HEK293 (cell line): ENCODE data around the gene ZNF25.

ENCODE experiments used
- ATF2 ChIP-seq: fragments of 450-650 bp; formaldehyde crosslinking; IDR thresholded peaks from 2 replicates; pipeline ENCODE4 v1.5.1; 2016; ENCODE audit warnings: missing biosample characterization, missing genetic modification characterization, low read depth
- HOXC10 ChIP-seq: sonication (generic); formaldehyde crosslinking; IDR thresholded peaks from 2 replicates; pipeline ENCODE4 v1.8.1; 2023; ENCODE audit warnings: mild to moderate bottlenecking, missing genetic modification reagents
- KLF1 ChIP-seq: fragments of 450-650 bp; formaldehyde crosslinking; IDR thresholded peaks from 2 replicates; pipeline ENCODE4 v1.5.1; 2016; ENCODE audit warnings: missing biosample characterization, missing genetic modification characterization
- KLF16 ChIP-seq: fragments of 450-650 bp; formaldehyde crosslinking; IDR thresholded peaks from 2 replicates; pipeline ENCODE4 v1.5.1; 2017; ENCODE audit warnings: missing biosample characterization, missing genetic modification characterization
- MEIS1 ChIP-seq: sonication (generic); formaldehyde crosslinking; IDR thresholded peaks from 2 replicates; pipeline ENCODE4 v1.8.1; 2022; ENCODE audit warnings: missing genetic modification reagents, mild to moderate bottlenecking, borderline replicate concordance
- PATZ1 ChIP-seq: fragments of 450-650 bp; formaldehyde crosslinking; IDR thresholded peaks from 2 replicates; pipeline ENCODE4 v1.5.1; 2016; ENCODE audit warnings: missing biosample characterization, missing genetic modification characterization
- SCRT2 ChIP-seq: fragments of 450-650 bp; formaldehyde crosslinking; IDR thresholded peaks from 2 replicates; pipeline ENCODE4 v1.5.1; 2016; ENCODE audit warnings: missing biosample characterization, missing genetic modification characterization
- ZBTB1 ChIP-seq: fragments of 450-650 bp; formaldehyde crosslinking; IDR thresholded peaks from 2 replicates; pipeline ENCODE4 v1.5.1; 2016; ENCODE audit warnings: missing biosample characterization, missing genetic modification characterization
- ZBTB10 ChIP-seq: fragments of 450-650 bp; formaldehyde crosslinking; IDR thresholded peaks from 2 replicates; pipeline ENCODE4 v1.5.1; 2016; ENCODE audit warnings: missing biosample characterization, missing genetic modification characterization
- ZBTB49 ChIP-seq: fragments of 450-650 bp; formaldehyde crosslinking; IDR thresholded peaks from 2 replicates; pipeline ENCODE4 v1.5.1; 2016; ENCODE audit warnings: missing biosample characterization, missing genetic modification characterization, low read depth
- ZBTB6 ChIP-seq: fragments of 450-650 bp; formaldehyde crosslinking; IDR thresholded peaks from 2 replicates; pipeline ENCODE4 v1.5.1; 2017; ENCODE audit warnings: missing biosample characterization, missing genetic modification characterization
- ZFHX2 ChIP-seq: fragments of 450-650 bp; formaldehyde crosslinking; conservative IDR thresholded peaks from 2 replicates; pipeline ENCODE4 v1.5.1; 2016; ENCODE audit warnings: missing biosample characterization, missing genetic modification characterization
- ZFP41 ChIP-seq: fragments of 450-650 bp; formaldehyde crosslinking; IDR thresholded peaks from 2 replicates; pipeline ENCODE4 v1.5.1; 2016; ENCODE audit warnings: missing biosample characterization, missing genetic modification characterization, borderline replicate concordance
- ZNF114 ChIP-seq: fragments of 450-650 bp; formaldehyde crosslinking; IDR thresholded peaks from 2 replicates; pipeline ENCODE4 v1.5.0; 2017; ENCODE audit warnings: missing biosample characterization, missing genetic modification characterization
- ZNF140 ChIP-seq: fragments of 450-650 bp; formaldehyde crosslinking; IDR thresholded peaks from 2 replicates; pipeline ENCODE4 v1.5.1; 2016; ENCODE audit warnings: missing biosample characterization, missing genetic modification characterization
- ZNF148 ChIP-seq: fragments of 450-650 bp; formaldehyde crosslinking; IDR thresholded peaks from 2 replicates; pipeline ENCODE4 v1.5.0; 2017; ENCODE audit warnings: missing biosample characterization, missing genetic modification characterization, borderline replicate concordance
- ZNF169 ChIP-seq: fragments of 450-650 bp; formaldehyde crosslinking; IDR thresholded peaks from 2 replicates; pipeline ENCODE4 v1.5.1; 2016; ENCODE audit warnings: missing biosample characterization, missing genetic modification characterization
- ZNF223 ChIP-seq: fragments of 450-650 bp; formaldehyde crosslinking; IDR thresholded peaks from 2 replicates; pipeline ENCODE4 v1.5.1; 2016; ENCODE audit warnings: missing biosample characterization, missing genetic modification characterization
- ZNF501 ChIP-seq: fragments of 450-650 bp; formaldehyde crosslinking; IDR thresholded peaks from 2 replicates; pipeline ENCODE4 v1.5.1; 2016; ENCODE audit warnings: missing biosample characterization, missing genetic modification characterization
- ZNF580 ChIP-seq: fragments of 450-650 bp; formaldehyde crosslinking; IDR thresholded peaks from 2 replicates; pipeline ENCODE4 v1.5.1; 2016; ENCODE audit warnings: missing biosample characterization, missing genetic modification characterization
- ZNF610 ChIP-seq: fragments of 450-650 bp; formaldehyde crosslinking; IDR thresholded peaks from 2 replicates; pipeline ENCODE4 v1.5.1; 2016; ENCODE audit warnings: missing biosample characterization, missing genetic modification characterization, borderline replicate concordance
- ZNF654 ChIP-seq: fragments of 450-650 bp; formaldehyde crosslinking; IDR thresholded peaks from 2 replicates; pipeline ENCODE4 v1.5.1; 2016; ENCODE audit warnings: low read depth, missing biosample characterization, missing genetic modification characterization
- ZNF776 ChIP-seq: fragments of 450-650 bp; formaldehyde crosslinking; IDR thresholded peaks from 2 replicates; pipeline ENCODE4 v1.5.0; 2017; ENCODE audit warnings: missing biosample characterization, missing genetic modification characterization, borderline replicate concordance
- ZNF785 ChIP-seq: fragments of 450-650 bp; formaldehyde crosslinking; IDR thresholded peaks from 2 replicates; pipeline ENCODE4 v1.5.1; 2016; ENCODE audit warnings: missing biosample characterization, missing genetic modification characterization
- ZSCAN23 ChIP-seq: fragments of 450-650 bp; formaldehyde crosslinking; IDR thresholded peaks from 2 replicates; pipeline ENCODE4 v1.5.1; 2016; ENCODE audit warnings: missing biosample characterization, missing genetic modification characterization

The ZNF25 gene

GRCh38 chr10:37976091-37976879, at the start of gene ZNF25 (continued):
- TF ChIP-seq PATZ1 (tag by site-specific recombination) (peak; percentile 86), KLF16 (peak; percentile 44; the same call in 1 of the 2 replicates), ZNF169 (no peak), MEIS1 (CRISPR knock-in tag) (no peak), ZNF785 (tag by site-specific recombination) (no peak), ZNF654 (tag by site-specific recombination) (peak; percentile 47), ATF2 (tag by site-specific recombination) (peak; percentile 95), ZFP41 (tag by site-specific recombination) (no peak), KLF1 (peak; percentile 88), ZNF501 (tag by site-specific recombination) (no peak), ZNF114 (tag by site-specific recombination) (no peak), SCRT2 (no peak), ZNF580 (tag by site-specific recombination) (no peak), HOXC10 (CRISPR knock-in tag) (no peak), ZNF776 (tag by site-specific recombination) (no peak), ZBTB49 (tag by site-specific recombination) (no peak), ZBTB6 (tag by site-specific recombination) (no peak), ZFHX2 (tag by site-specific recombination) (peak; percentile 66; the same call in 1 of the 2 replicates), ZNF148 (tag by site-specific recombination) (no peak), ZBTB1 (tag by site-specific recombination) (no peak), ZNF223 (tag by site-specific recombination) (no peak), ZNF610 (0 out of 2 replicates have a peak, but pooled peaks have one; percentile 42), ZSCAN23 (tag by site-specific recombination) (no peak), ZNF140 (tag by site-specific recombination) (no peak), ZBTB10 (no peak)
